Testis (tissue), 3 donors: ENCODE data around the gene NACC2. TPM values are rescaled to one million over a fixed set of nuclear protein-coding genes. Genes with fewer than 3 reads are reported as not detected.

ENCODE experiments used
- DNase-seq: peaks from one replicate; pipeline ENCODE4 v3.0.0-alpha.2; 2019
- H3K27ac ChIP-seq, 2 donors: fragments of 200-600 bp; sonication (generic); one replicate each; pipeline ENCODE4 v1.5.1; 2019
- H3K27me3 ChIP-seq: fragments of 200-600 bp; sonication (generic); one replicate; pipeline ENCODE4 v1.5.1; 2019
- H3K36me3 ChIP-seq: fragments of 200-600 bp; sonication (generic); one replicate; pipeline ENCODE4 v1.5.1; 2017; ENCODE audit warnings: low read depth; ENCODE audit errors: missing control alignments
- H3K4me1 ChIP-seq: fragments of 200-600 bp; sonication (generic); one replicate; pipeline ENCODE4 v1.5.1; 2019
- H3K4me3 ChIP-seq, 2 donors: fragments of 200-600 bp; sonication (generic); one replicate each; pipeline ENCODE4 v1.5.1; 2017 to 2019
- H3K9me3 ChIP-seq: fragments of 200-600 bp; sonication (generic); one replicate; pipeline ENCODE4 v1.5.1; 2017
- POLR2A ChIP-seq: fragments of 450-650 bp; IDR thresholded peaks from one replicate; pipeline ENCODE4 v1.6.1; 2017; ENCODE audit warnings: antibody characterized with exemption, mild to moderate bottlenecking, moderate library complexity
- WGBS, 2 donors: methylation state at CpG; one replicate each; pipeline ENCODE4 v1.1.5; 2018; 5-methylcytosine and 5-hydroxymethylcytosine counted together
- intact Hi-C: fragments of 100-400 bp; cut with DNase I; formaldehyde crosslinking; loops from one replicate; pipeline ENCODE4 v1.15.1; 2023; ENCODE audit warnings: low total_unique reads
- polyA plus RNA-seq: library from polyadenylated mRNA; stranded (reverse); fragments of 350-450 nt; fragmentation: Illumina TruSeq; extraction: RNeasy Lipid Tissue Mini Kit (QIAGEN cat#74804); gene quantifications from one replicate; pipeline ENCODE4 v1.2.3, GENCODE V29; 2014; ENCODE audit warnings: low read depth, low replicate concordance; ENCODE audit not compliant: insufficient read depth
- total RNA-seq, 2 donors: library from RNA; depleted of rRNA; stranded (reverse); fragments of >200 nt; gene quantifications; one replicate each; pipeline ENCODE4 v1.2.3, GENCODE V29; 2016
- TF ChIP-seq, protein P1 (sequence below), 3 experiments: fragments of 450-650 bp in 2 of 3; fragments of 200-600 bp in 1 of 3; sonication (generic) in 1 of 3; IDR thresholded peaks; one replicate each; pipeline ENCODE4 v1.5.1; 2016 to 2019; ENCODE audit warnings: antibody characterized with exemption in 3 of 3, mild to moderate bottlenecking in 2 of 3, moderate library complexity in 1 of 3

The NACC2 gene
- total and polyA plus RNA-seq, 3 donors from 2014 or later = 29.3 to 49.7 (median 49.5) TPM

DNA sequence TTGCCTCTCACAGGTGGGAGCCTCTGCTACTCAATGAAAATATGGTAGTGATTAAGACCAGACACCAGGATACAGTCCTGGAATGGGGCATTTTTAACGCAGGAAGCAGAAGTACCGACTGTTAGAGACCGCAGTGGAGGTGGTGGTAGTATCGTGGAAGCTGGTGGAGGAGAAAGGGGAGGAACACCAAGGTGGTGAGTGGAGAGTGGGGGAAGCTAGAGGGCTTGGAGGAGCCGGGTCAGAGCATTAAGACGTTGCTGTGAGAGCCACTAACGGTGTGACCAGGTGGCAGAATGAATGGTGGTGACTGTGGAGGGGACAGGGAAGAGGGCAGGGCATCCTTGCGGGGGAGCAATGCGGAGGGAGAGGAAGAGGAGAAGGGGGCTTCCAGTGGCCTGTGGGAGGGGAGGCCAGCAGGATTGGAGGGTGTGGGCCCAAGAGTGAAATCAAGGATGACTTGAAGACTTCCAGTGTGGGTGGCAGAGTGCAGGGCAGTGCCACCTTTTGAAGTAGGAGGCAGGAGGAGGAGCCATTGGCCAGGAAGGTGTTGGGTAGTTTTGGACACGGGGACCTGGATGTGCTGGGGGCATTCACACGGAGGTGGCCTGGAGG is 132.3 kb downstream of the NACC2 start:
- intact Hi-C loops = no loop called here
- TF ChIP-seq, protein P1, sequence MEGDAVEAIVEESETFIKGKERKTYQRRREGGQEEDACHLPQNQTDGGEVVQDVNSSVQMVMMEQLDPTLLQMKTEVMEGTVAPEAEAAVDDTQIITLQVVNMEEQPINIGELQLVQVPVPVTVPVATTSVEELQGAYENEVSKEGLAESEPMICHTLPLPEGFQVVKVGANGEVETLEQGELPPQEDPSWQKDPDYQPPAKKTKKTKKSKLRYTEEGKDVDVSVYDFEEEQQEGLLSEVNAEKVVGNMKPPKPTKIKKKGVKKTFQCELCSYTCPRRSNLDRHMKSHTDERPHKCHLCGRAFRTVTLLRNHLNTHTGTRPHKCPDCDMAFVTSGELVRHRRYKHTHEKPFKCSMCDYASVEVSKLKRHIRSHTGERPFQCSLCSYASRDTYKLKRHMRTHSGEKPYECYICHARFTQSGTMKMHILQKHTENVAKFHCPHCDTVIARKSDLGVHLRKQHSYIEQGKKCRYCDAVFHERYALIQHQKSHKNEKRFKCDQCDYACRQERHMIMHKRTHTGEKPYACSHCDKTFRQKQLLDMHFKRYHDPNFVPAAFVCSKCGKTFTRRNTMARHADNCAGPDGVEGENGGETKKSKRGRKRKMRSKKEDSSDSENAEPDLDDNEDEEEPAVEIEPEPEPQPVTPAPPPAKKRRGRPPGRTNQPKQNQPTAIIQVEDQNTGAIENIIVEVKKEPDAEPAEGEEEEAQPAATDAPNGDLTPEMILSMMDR (IDR thresholded peaks at IDR 0.05) = no peak
- no peak for DNase-seq
- WGBS, 2 donors = 69 to 73% methylated on average over 11 of the region's 11 CpGs
- Histone ChIP-seq H3K27ac (no peak overlapping the region), H3K36me3 (no peaks in the 10 kb centered on the region), H3K27me3 (no peaks in the 10 kb centered on the region), H3K9me3 (no peaks in the 10 kb centered on the region), H3K4me1 (peaks cover 15% of the 10 kb centered on the region), H3K4me3 (no peak overlapping the region)

DNA sequence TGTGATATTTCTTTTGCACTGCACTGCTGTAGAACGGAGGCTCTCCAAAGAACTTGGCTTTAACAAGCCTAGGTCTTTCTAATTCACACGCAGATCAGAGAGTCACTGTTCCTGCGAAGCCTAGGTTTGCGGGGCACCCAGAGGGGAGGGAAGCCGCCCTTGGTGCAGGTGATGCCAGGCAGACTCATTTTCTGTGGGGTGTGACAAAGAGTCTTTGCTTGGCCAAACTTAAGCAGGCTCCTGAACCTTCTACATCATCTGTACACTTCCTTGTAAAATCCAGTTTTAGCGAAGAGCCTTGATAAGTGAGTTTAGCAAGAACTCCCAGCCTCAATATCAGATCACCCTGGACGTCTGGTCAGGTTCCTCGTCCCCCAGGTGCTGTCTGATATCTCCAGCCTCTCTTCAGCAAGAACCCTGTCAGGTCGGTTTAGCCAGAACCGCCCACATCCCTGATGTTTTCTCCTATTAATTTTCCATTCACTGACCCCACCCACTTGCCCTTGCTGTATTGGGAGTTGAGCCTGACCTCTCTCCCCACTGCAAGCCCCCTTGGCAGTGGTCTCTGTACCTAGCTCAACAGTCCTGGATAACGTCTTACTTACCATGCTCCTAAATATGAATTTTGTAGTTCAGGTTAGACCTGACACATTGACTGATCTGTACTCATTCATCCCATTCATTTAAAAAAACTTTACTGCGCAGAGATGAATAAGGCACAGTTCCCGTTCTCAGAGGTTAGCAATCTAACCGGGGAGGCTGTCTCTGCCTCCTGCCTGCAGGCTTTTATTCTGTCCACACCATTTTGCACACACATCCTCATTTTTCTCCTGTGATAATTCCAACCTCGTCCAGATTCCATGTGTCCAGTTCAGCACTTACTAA is 133.0 kb downstream of the NACC2 start:
- Histone ChIP-seq H3K4me3 (no peak overlapping the region), H3K27ac (no peak overlapping the region), H3K27me3 (no peaks in the 10 kb centered on the region), H3K4me1 (peaks cover 11% of the 10 kb centered on the region), H3K36me3 (no peaks in the 10 kb centered on the region), H3K9me3 (no peaks in the 10 kb centered on the region)
- intact Hi-C loops = no loop called here
- TF ChIP-seq, protein P1 (IDR thresholded peaks at IDR 0.05) = no peak
- no peak for TF ChIP-seq POLR2A
- 39 to 44% methylated on average over 15 of the region's 15 CpGs for WGBS, 2 donors
- DNase-seq = no peak

DNA sequence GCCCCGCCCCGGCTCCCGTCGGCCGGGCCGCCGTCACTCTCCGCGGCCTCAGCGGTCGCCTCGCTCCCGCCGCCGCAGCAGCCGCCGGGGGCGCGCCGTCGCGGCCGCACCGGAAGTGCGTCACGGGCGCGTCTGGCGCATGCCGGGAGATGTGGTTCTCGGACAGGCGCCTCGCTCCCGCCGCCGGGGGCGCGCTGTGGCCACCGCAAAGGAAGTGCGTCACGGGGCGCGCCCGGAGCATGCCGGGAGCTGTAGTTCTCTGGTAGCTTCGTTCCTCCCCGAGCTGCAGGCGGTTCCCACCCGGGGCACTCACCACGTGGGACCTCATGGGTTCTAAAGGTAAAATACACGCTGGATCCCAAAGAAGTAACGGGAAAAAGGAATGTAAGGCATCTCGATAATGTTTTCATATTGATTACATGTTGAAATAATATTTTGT is 133.8 kb downstream of the NACC2 start, which contains the start of gene UBAC1:
UBAC1 (minus strand) TSS at position 97 of the 439 bp plus-strand sequence. CDS start 211 bp downstream, outside the sequence.
- peak within 1 kb of the TSS; percentile 84 to 90 for H3K4me3 ChIP-seq
- no peaks in the 10 kb centered on the region for H3K36me3 ChIP-seq
- H3K27me3 ChIP-seq = no peaks in the 10 kb centered on the region
- intact Hi-C loops = no loop called here
- no peaks in the 10 kb centered on the region for H3K9me3 ChIP-seq
- H3K27ac ChIP-seq = peak within 1 kb of the TSS; percentile 56 to 86
- WGBS, 2 donors = 0 to 1% methylated on average over 14 to 50 of the region's 53 CpGs
- peak; percentile 98 for DNase-seq
- peaks cover 11% of the 10 kb centered on the region for H3K4me1 ChIP-seq
- TF ChIP-seq POLR2A = no peak
- TF ChIP-seq, protein P1 (IDR thresholded peaks at IDR 0.05) = peak; percentile 22 to 77 (median 72)

DNA sequence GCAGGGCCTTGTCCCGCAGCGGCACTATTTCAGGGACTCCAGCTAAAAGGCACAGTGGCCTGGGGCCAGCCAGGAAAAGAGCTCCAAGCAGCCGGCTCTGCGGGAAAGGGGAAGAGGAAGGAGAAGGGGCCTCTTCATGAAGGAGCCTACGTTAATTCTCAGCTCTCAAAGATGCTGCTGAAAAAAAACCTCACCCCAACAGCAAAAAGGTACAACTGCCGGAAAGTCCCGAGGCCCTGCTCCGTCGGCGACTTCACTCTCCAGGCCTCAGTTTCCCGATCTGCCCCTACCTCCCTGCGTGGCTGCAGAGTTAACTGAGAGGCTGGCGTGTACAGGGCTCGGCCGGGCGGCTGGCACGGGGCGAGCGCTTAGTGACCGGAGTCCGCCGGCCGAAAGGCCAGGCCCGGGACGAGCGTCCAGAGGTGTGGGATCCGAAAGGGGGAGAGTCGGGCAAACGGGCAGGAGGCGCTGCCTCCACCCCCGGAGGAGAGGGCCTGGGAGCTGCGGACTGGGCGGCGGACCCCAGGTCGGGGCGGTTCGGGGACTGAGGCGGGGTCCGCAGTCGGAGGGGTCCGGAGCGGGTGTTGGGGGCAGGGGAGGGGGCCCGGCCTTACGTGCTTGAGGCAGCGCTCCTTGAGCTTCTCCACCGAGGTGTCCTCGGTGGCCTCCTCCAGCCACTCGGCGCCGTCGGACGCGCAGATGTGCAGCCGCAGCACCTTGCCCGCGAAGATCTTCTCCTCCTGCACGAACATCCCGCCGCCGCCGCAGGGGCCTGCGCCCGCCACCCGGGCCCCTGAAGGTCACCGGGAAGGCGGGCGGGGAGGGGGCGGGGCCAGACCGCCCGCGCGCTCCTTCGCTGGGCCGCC is 134.4 kb downstream of the NACC2 start:
- no peaks in the 10 kb centered on the region for H3K36me3 ChIP-seq
- H3K4me1 ChIP-seq = peaks cover 11% of the 10 kb centered on the region
- H3K27ac ChIP-seq = peak overlapping the region; percentile 56 to 86
- no peaks in the 10 kb centered on the region for H3K9me3 ChIP-seq
- H3K4me3 ChIP-seq = peak overlapping the region; percentile 84 to 90
- DNase-seq = peak; percentile 28
- WGBS, 2 donors = 0 to 1% methylated on average over 15 to 55 of the region's 74 CpGs
- intact Hi-C loops = no loop called here
- no peaks in the 10 kb centered on the region for H3K27me3 ChIP-seq
- TF ChIP-seq POLR2A = no peak
- TF ChIP-seq, protein P1 (IDR thresholded peaks at IDR 0.05) = no peak
